ENCODE results near the gene EIF4G3. TPM values are rescaled to one million over a fixed set of nuclear protein-coding genes. Genes with fewer than 3 reads are reported as not detected.
A peak's percentile ranks its signal among the peaks of the same experiment; 100 is the strongest.

Gene EIF4G3
- total RNA-seq, 1 experiment from 2014 or later, result 72.0 TPM

GRCh38 chr1:21143138-21143537 lies 33.6 kb downstream of the EIF4G3 start:
- no peak overlapping the region for H2BK12ac ChIP-seq (ENCODE audit: insufficient read length, low read depth, low read length)
- no peak overlapping the region for H2BK15ac ChIP-seq (ENCODE audit: low read depth, low read length)
- H3K23me2 ChIP-seq (ENCODE audit: insufficient read length, low read depth, low read length, poor library complexity, severe bottlenecking), result no peaks in the 10 kb centered on the region
- no peak overlapping the region for H2BK5ac ChIP-seq (ENCODE audit: insufficient read length, low read length)
- H3K23ac ChIP-seq (ENCODE audit: insufficient read length, low read depth, low read length), result no peak overlapping the region
- H3K27me3 Mint-ChIP-seq (ENCODE audit: low read depth), result no peaks in the 10 kb centered on the region
- H3K56ac ChIP-seq (ENCODE audit: insufficient read length, low read depth, low read length), result no peak overlapping the region
- no peaks in the 10 kb centered on the region; the same call in 1 of the 2 replicates for H3K79me2 ChIP-seq (ENCODE audit: insufficient read depth, low read length)
- H3K9me3 Mint-ChIP-seq, result no peaks in the 10 kb centered on the region
- no peak overlapping the region for H3K4me2 ChIP-seq (ENCODE audit: insufficient read depth, insufficient read length, low read length)
- no peaks in the 10 kb centered on the region for H4K20me1 ChIP-seq (ENCODE audit: control insufficient read depth, insufficient read depth, insufficient read length)
- H3K4me1 ChIP-seq (ENCODE audit: insufficient read depth, low read length), result no peaks in the 10 kb centered on the region
- no peak overlapping the region for H3T11ph ChIP-seq (ENCODE audit: low read length)
- H2BK120ac ChIP-seq (ENCODE audit: low read depth, low read length, poor library complexity, severe bottlenecking), result no peak overlapping the region
- no peak overlapping the region for H3K27ac ChIP-seq (ENCODE audit: insufficient read length, low read depth, low read length)
- no peak for TF ChIP-seq CTCF (conservative IDR thresholded peaks at IDR 0.05)
- H3K9ac ChIP-seq (ENCODE audit: extremely low read depth, insufficient read length, low read length), result no peak overlapping the region
- H3K9me3 ChIP-seq (ENCODE audit: control insufficient read depth, low read depth, low read length), result no peaks in the 10 kb centered on the region
- peaks cover 3 to 27% (median 23%) of the 10 kb centered on the region in 3 experiments; a peak in 6 of 7 replicates for H3K36me3 Mint-ChIP-seq (ENCODE audit: insufficient read depth in 1 of 3, low read depth in 3 of 3)
- H3K79me1 ChIP-seq (ENCODE audit: insufficient read depth, low read depth, low read length, poor library complexity, severe bottlenecking), result peaks cover 7% of the 10 kb centered on the region
- H3K14ac ChIP-seq (ENCODE audit: insufficient read depth, low read length), result no peak overlapping the region
- no peak overlapping the region for H3K18ac ChIP-seq (ENCODE audit: insufficient read length, low read depth, low read length)
- no peak for DNase-seq
- no peak overlapping the region for H4K5ac ChIP-seq (ENCODE audit: insufficient read length, low read depth, low read length)
- no peak overlapping the region for H3K4ac ChIP-seq (ENCODE audit: low read depth, low read length)
- H2BK20ac ChIP-seq (ENCODE audit: low read depth, low read length, poor library complexity, severe bottlenecking), result no peak overlapping the region
- no peak overlapping the region for H4K91ac ChIP-seq (ENCODE audit: insufficient read length, low read depth, low read length)
- no peaks in the 10 kb centered on the region for H3K27me3 ChIP-seq (ENCODE audit: insufficient read depth, low read length)
- H3K27ac Mint-ChIP-seq, result peak overlapping the region in 2 of 3 experiments; percentile 10 to 42; a peak in 3 of 7 replicates
- no peak overlapping the region for H2AK5ac ChIP-seq (ENCODE audit: insufficient read length, low read length)
- H3K4me3 Mint-ChIP-seq, result no peak overlapping the region
- no CpG with 5 or more reads among the region's 4 CpGs for WGBS (ENCODE audit: extremely low coverage, insufficient read length, low lambda C conversion rate)
- no peak overlapping the region for H2AFZ ChIP-seq (ENCODE audit: low read length)
- H4K8ac ChIP-seq (replicated peaks; ENCODE audit: insufficient read length, low read depth, low read length), result no peak overlapping the region
- H3K4me1 Mint-ChIP-seq, result peaks cover 0 to 2% of the 10 kb centered on the region in 2 experiments; a peak in 2 of 4 replicates
